GM19351 (cell line): ENCODE data around the gene FOXP1.

Experiments
- ATAC-seq: cut with Tn5 transposase; IDR thresholded peaks from one replicate; pipeline ENCODE4 v1.9.1; 2021; ENCODE audit warnings: mild to moderate bottlenecking, moderate library complexity; ENCODE audit not compliant: unreplicated experiment

The FOXP1 gene

GRCh38 chr3:70905491-70905890 lies 678.0 kb downstream of the FOXP1 start:
- ATAC-seq = no peak
